Neural progenitor cell (in vitro differentiated cells): Measurements from ENCODE around the gene GSG1. TPM values are rescaled to one million over a fixed set of nuclear protein-coding genes. Genes with fewer than 3 reads are reported as not detected.

Source experiments
- DNase-seq: peaks from one replicate; pipeline ENCODE4 v3.0.0-alpha.2; 2016; ENCODE audit warnings: low spot score
- H2AFZ ChIP-seq: fragments of 200-600 bp; sonication (generic); replicated peaks from 2 replicates; pipeline ENCODE4 v1.6.1; 2016; ENCODE audit warnings: antibody characterized with exemption
- H3F3A ChIP-seq: fragments of 200-600 bp; sonication (generic); 2 replicates; pipeline ENCODE4 v1.6.1; 2016; ENCODE audit warnings: antibody characterized with exemption, low read depth
- H3K27ac ChIP-seq: fragments of 200-600 bp; sonication (generic); 2 replicates; pipeline ENCODE4 v1.5.1; 2016; ENCODE audit warnings: mild to moderate bottlenecking
- H3K27me3 ChIP-seq: fragments of 200-600 bp; sonication (generic); 2 replicates; pipeline ENCODE4 v1.6.1; 2016; ENCODE audit warnings: mild to moderate bottlenecking, moderate library complexity
- H3K36me3 ChIP-seq: fragments of 200-600 bp; sonication (generic); 2 replicates; pipeline ENCODE4 v1.5.1; 2016
- H3K4me1 ChIP-seq: fragments of 200-600 bp; sonication (generic); 2 replicates; pipeline ENCODE4 v1.6.1; 2016; ENCODE audit warnings: mixed run types
- H3K4me2 ChIP-seq: fragments of 200-600 bp; sonication (generic); 2 replicates; pipeline ENCODE4 v1.6.1; 2016
- H3K4me3 ChIP-seq: fragments of 200-600 bp; sonication (generic); 2 replicates; pipeline ENCODE4 v1.5.1; 2016
- H3K79me2 ChIP-seq: fragments of 200-600 bp; sonication (generic); 2 replicates; pipeline ENCODE4 v1.6.1; 2016; ENCODE audit warnings: low read depth
- H3K9ac ChIP-seq: fragments of 200-600 bp; sonication (generic); 2 replicates; pipeline ENCODE4 v1.6.1; 2016
- H3K9me3 ChIP-seq: fragments of 200-600 bp; sonication (generic); 2 replicates; pipeline ENCODE4 v1.5.1; 2016; ENCODE audit warnings: low read depth
- H4K20me1 ChIP-seq: fragments of 200-600 bp; sonication (generic); 2 replicates; pipeline ENCODE4 v1.6.1; 2016; ENCODE audit warnings: low read depth
- H3K27ac Mint-ChIP-seq: 3 replicates; pipeline ENCODE4 v1.8.0; 2021; ENCODE audit warnings: mixed read lengths
- H3K27me3 Mint-ChIP-seq: 2 replicates; pipeline ENCODE4 v1.8.0; 2022; ENCODE audit warnings: low read depth, mild to moderate bottlenecking, inconsistent platforms, moderate library complexity, mixed read lengths; ENCODE audit not compliant: insufficient read depth
- H3K36me3 Mint-ChIP-seq: 3 replicates; pipeline ENCODE4 v1.8.0; 2021; ENCODE audit warnings: mixed read lengths
- H3K4me1 Mint-ChIP-seq: 3 replicates; pipeline ENCODE4 v1.8.0; 2021; ENCODE audit warnings: mixed read lengths
- H3K4me3 Mint-ChIP-seq: 3 replicates; pipeline ENCODE4 v1.8.0; 2021; ENCODE audit warnings: mild to moderate bottlenecking, moderate library complexity, mixed read lengths
- H3K9me3 Mint-ChIP-seq: 3 replicates; pipeline ENCODE4 v1.8.0; 2020; ENCODE audit warnings: mixed read lengths
- EZH2 ChIP-seq: fragments of 200-600 bp; sonication (generic); IDR thresholded peaks from 2 replicates; pipeline ENCODE4 v1.6.1; 2017; ENCODE audit warnings: antibody characterized with exemption, mild to moderate bottlenecking, moderate library complexity
- EZH2phosphoT487 ChIP-seq: fragments of 200-600 bp; sonication (generic); IDR thresholded peaks from 2 replicates; pipeline ENCODE4 v1.6.1; 2017; ENCODE audit warnings: antibody characterized with exemption
- total RNA-seq: library from RNA; depleted of rRNA; stranded (reverse); fragments of >200 nt; gene quantifications from 2 replicates; pipeline ENCODE4 v1.2.3, GENCODE V29; 2015; ENCODE audit warnings: low replicate concordance
- TF ChIP-seq, protein P1 (sequence below): fragments of 200-600 bp; sonication (generic); IDR thresholded peaks from 2 replicates; pipeline ENCODE4 v1.5.1; 2017; ENCODE audit warnings: antibody characterized with exemption, mild to moderate bottlenecking

The GSG1 gene
- not detected in 2 replicates for total RNA-seq

DNA sequence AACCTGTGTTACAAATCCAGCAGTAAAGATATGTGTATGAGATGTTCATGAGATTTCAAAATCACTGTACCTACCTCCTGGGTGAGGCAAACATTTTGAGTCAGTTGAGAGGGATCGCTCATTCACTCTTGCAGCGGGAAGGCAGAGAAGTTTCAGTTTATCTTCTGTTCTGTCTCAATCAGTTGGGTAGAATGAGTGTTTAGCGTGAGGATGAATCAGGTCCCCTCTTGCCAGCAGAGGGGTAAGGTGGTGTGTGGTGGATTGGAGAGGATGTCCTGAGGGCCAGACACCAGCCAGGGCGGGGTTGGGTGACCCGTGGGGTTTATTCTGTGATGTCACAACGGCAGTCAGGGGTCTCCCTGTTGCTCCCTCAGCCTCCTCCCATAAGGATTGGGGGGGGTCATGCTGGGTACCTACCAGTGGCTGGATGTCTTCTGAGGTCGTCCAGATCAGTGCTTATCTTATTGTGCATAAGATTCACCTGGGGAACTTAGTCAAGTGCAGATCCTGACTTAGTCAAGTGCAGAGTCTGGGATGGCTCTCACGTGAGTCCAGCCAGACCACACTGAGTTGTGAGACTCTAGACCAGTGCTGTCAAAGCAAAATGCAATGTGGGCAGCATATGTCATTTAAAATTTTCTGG is at the start of gene GSG1:
Gene GSG1, minus strand, starts transcription at position 277 of the 643 bp plus-strand sequence. Its CDS starts 155 bp downstream, at position 122.
- Mint-ChIP-seq H3K27me3 (peaks cover 6% of the 10 kb centered on the region), H3K9me3 (peaks cover 18% of the 10 kb centered on the region), H3K36me3 (no peaks in the 10 kb centered on the region), H3K4me3 (no peak within 1 kb of the TSS), H3K27ac (peak within 1 kb of the TSS; percentile 64), H3K4me1 (peaks cover 41% of the 10 kb centered on the region)
- Histone ChIP-seq H2AFZ (peak within 1 kb of the TSS; percentile 67), H3K9me3 (peaks cover 3% of the 10 kb centered on the region), H3K27me3 (no peaks in the 10 kb centered on the region), H3K36me3 (no peaks in the 10 kb centered on the region), H4K20me1 (no peaks in the 10 kb centered on the region), H3K79me2 (no peaks in the 10 kb centered on the region), H3F3A (peaks cover 19% of the 10 kb centered on the region), H3K4me2 (no peak within 1 kb of the TSS), H3K4me3 (no peak within 1 kb of the TSS), H3K27ac (no peak within 1 kb of the TSS), H3K4me1 (peaks cover 17% of the 10 kb centered on the region), H3K9ac (no peak within 1 kb of the TSS)
- no peak for DNase-seq
- TF ChIP-seq EZH2 (no peak), EZH2phosphoT487 (no peak)
- TF ChIP-seq, protein P1, sequence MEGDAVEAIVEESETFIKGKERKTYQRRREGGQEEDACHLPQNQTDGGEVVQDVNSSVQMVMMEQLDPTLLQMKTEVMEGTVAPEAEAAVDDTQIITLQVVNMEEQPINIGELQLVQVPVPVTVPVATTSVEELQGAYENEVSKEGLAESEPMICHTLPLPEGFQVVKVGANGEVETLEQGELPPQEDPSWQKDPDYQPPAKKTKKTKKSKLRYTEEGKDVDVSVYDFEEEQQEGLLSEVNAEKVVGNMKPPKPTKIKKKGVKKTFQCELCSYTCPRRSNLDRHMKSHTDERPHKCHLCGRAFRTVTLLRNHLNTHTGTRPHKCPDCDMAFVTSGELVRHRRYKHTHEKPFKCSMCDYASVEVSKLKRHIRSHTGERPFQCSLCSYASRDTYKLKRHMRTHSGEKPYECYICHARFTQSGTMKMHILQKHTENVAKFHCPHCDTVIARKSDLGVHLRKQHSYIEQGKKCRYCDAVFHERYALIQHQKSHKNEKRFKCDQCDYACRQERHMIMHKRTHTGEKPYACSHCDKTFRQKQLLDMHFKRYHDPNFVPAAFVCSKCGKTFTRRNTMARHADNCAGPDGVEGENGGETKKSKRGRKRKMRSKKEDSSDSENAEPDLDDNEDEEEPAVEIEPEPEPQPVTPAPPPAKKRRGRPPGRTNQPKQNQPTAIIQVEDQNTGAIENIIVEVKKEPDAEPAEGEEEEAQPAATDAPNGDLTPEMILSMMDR: no peak

DNA sequence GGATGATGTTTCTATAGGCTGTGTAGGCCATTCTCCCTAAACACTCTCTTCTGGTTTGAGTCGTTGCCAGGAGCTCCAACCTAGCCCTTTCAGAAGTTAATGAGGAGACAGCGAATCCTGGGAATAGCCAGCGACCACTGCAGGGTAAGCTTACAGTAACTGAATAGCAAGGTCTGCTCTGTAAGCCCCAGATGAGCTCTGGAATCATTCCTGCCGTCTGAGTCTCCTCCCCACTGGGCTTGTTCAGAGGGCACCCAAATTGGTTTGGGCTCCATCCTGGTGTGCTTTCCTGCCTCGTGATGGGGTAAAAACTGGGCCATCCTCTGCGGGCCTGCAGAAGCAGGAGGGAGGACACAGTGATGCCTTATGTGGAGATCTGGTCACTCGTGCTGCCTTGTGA is 49.7 kb upstream of the GSG1 start:
- H3K4me3 Mint-ChIP-seq: no peak overlapping the region
- no peaks in the 10 kb centered on the region for H3K9me3 ChIP-seq
- H3K36me3 ChIP-seq: no peaks in the 10 kb centered on the region
- H3K4me1 Mint-ChIP-seq: no peaks in the 10 kb centered on the region
- no peaks in the 10 kb centered on the region for H3K79me2 ChIP-seq
- peaks cover 16% of the 10 kb centered on the region for H3F3A ChIP-seq
- no peaks in the 10 kb centered on the region for H3K27me3 ChIP-seq
- H3K27me3 Mint-ChIP-seq: no peaks in the 10 kb centered on the region
- peak overlapping the region; percentile 98 for H2AFZ ChIP-seq
- peaks cover 3% of the 10 kb centered on the region for H3K9me3 Mint-ChIP-seq
- H3K27ac Mint-ChIP-seq: peak overlapping the region; percentile 75
- H3K9ac ChIP-seq: no peak overlapping the region
- no peak overlapping the region for H3K4me2 ChIP-seq
- H3K36me3 Mint-ChIP-seq: peaks cover 2% of the 10 kb centered on the region
- H4K20me1 ChIP-seq: no peaks in the 10 kb centered on the region
- no peak overlapping the region for H3K27ac ChIP-seq
- TF ChIP-seq EZH2: no peak
- TF ChIP-seq, protein P1: no peak
- TF ChIP-seq EZH2phosphoT487: no peak
- no peak for DNase-seq
- peaks cover 9% of the 10 kb centered on the region for H3K4me1 ChIP-seq
- no peak overlapping the region for H3K4me3 ChIP-seq

DNA sequence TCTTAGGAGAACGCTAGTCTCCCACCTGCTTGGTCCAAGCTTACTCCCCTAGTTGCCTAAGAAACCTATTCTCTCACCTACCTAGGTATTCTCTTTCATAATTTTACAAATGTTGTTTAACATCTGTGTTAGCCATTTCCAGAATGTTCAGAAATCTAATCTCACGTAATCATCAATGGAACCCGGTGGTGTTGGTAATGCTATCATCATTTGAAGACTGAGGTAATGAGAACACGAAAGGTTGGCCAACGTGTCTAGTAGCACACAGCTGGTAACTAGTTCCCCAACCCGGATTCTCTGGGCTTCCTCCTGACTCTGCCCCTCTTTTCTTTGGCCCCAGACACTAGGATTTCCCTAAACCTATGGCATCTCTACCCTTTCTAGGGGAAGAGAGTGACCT is 49.3 kb upstream of the GSG1 start:
- Histone ChIP-seq H2AFZ (no peak overlapping the region), H3K4me2 (no peak overlapping the region), H3K27ac (no peak overlapping the region), H3K9ac (no peak overlapping the region), H3K27me3 (no peaks in the 10 kb centered on the region), H3K79me2 (no peaks in the 10 kb centered on the region), H3K4me3 (no peak overlapping the region), H3K9me3 (no peaks in the 10 kb centered on the region), H3F3A (peaks cover 16% of the 10 kb centered on the region), H3K4me1 (peaks cover 9% of the 10 kb centered on the region), H3K36me3 (no peaks in the 10 kb centered on the region), H4K20me1 (no peaks in the 10 kb centered on the region)
- peak overlapping the region; percentile 75 for H3K27ac Mint-ChIP-seq
- H3K36me3 Mint-ChIP-seq: peaks cover 2% of the 10 kb centered on the region
- no peaks in the 10 kb centered on the region for H3K4me1 Mint-ChIP-seq
- H3K9me3 Mint-ChIP-seq: peaks cover 3% of the 10 kb centered on the region
- TF ChIP-seq, protein P1: no peak
- TF ChIP-seq EZH2: no peak
- no peak overlapping the region for H3K4me3 Mint-ChIP-seq
- no peak for DNase-seq
- no peaks in the 10 kb centered on the region for H3K27me3 Mint-ChIP-seq
